Lung (tissue), 12 donors: ENCODE data around the gene COPS9. TPM values are rescaled to one million over a fixed set of nuclear protein-coding genes. Genes with fewer than 3 reads are reported as not detected.

Experiments
- ATAC-seq: fragments of 200-7000 bp; cut with Tn5 transposase; one replicate; pipeline ENCODE4 v1.9.1; 2020; ENCODE audit warnings: moderate number of reproducible peaks; ENCODE audit not compliant: insufficient read depth, low FRiP score
- DNase-seq, 3 donors: peaks; one replicate each; pipeline ENCODE4 v3.0.0-alpha.2; 2013 to 2017
- H3K27ac ChIP-seq, 2 donors: one replicate each; pipeline ENCODE4 v1.5.1; 2013; ENCODE audit warnings: mild to moderate bottlenecking in 2 of 2, moderate library complexity in 2 of 2, control low read depth in 1 of 2, inconsistent platforms in 1 of 2, low read depth in 1 of 2, low read length in 1 of 2
- H3K27me3 ChIP-seq, 3 donors: one replicate each; pipeline ENCODE4 v1.5.1; 2013; ENCODE audit warnings: low read length in 2 of 3; ENCODE audit not compliant: control insufficient read depth in 3 of 3, insufficient read depth in 3 of 3
- H3K36me3 ChIP-seq, 4 donors: one replicate each; pipeline ENCODE4 v1.5.1; 2013; ENCODE audit warnings: low read length in 4 of 4, mild to moderate bottlenecking in 1 of 4, moderate library complexity in 1 of 4; ENCODE audit not compliant: control insufficient read depth in 4 of 4, insufficient read depth in 4 of 4
- H3K4me1 ChIP-seq, 5 donors: one replicate each; pipeline ENCODE4 v1.5.1; 2013; ENCODE audit warnings: low read length in 5 of 5, mild to moderate bottlenecking in 2 of 5, moderate library complexity in 1 of 5; ENCODE audit not compliant: control insufficient read depth in 5 of 5, insufficient read depth in 5 of 5
- H3K4me3 ChIP-seq: one replicate; pipeline ENCODE4 v1.5.1; 2013; ENCODE audit warnings: mild to moderate bottlenecking, control low read depth, moderate library complexity
- H3K9ac ChIP-seq, 2 donors: one replicate each; pipeline ENCODE4 v1.5.1; 2013; ENCODE audit warnings: low read length in 2 of 2, control low read depth in 1 of 2; ENCODE audit not compliant: insufficient read depth in 1 of 2
- H3K9me3 ChIP-seq, 4 donors: one replicate each; pipeline ENCODE4 v1.5.1; 2013; ENCODE audit warnings: low read length in 3 of 4, mild to moderate bottlenecking in 1 of 4, moderate library complexity in 1 of 4; ENCODE audit not compliant: control insufficient read depth in 4 of 4, insufficient read depth in 3 of 4
- CTCF ChIP-seq: IDR thresholded peaks from 2 replicates; pipeline ENCODE4 v1.5.1; 2012; ENCODE audit warnings: mild to moderate bottlenecking; ENCODE audit errors: control extremely low read depth, extremely low read depth
- WGBS, 2 donors: extraction: QIAGEN DNeasy Blood & Tissue Kit; methylation state at CpG; one replicate each; pipeline ENCODE4 v1.1.7; 2013; 5-methylcytosine and 5-hydroxymethylcytosine counted together
- polyA plus RNA-seq, 2 donors: library from polyadenylated mRNA; stranded (reverse); fragments of 200-250 nt; gene quantifications; one replicate each; pipeline ENCODE4 v1.2.1, GENCODE V29; 2013
- total RNA-seq, 2 donors: library from RNA; depleted of rRNA in 1 of 2; stranded (reverse); fragments of >200 nt in 1 of 2; gene quantifications; one replicate each; pipeline ENCODE4 v1.2.1, GENCODE V29; 2014 to 2021
- donor health status: control.
- donor health status: control.
- donor health status: Bipolar disorder and iron deficiency.
- donor health status: healthy.
- donor health status: DM: yes; HTN: yes; CAD: no.

COPS9 gene
- total and polyA plus RNA-seq, 4 donors: 52.5 to 386 (median 148) TPM

GRCh38 chr2:240127911-240128607 is 8.0 kb downstream of the COPS9 start:
- Histone ChIP-seq H3K9ac (no peak overlapping the region), H3K9me3 (peaks cover 0 to 7% (median 0%) of the 10 kb centered on the region in 4 donors), H3K4me1 (no peaks in the 10 kb centered on the region), H3K36me3 (peaks cover 15 to 48% (median 35%) of the 10 kb centered on the region in 4 donors), H3K27me3 (no peaks in the 10 kb centered on the region), H3K27ac (no peak overlapping the region), H3K4me3 (no peak overlapping the region)
- no peak for TF ChIP-seq CTCF
- ATAC-seq: no peak
- DNase-seq: no peak
- WGBS, 2 donors: 94% methylated on average over 16 of the region's 16 CpGs

GRCh38 chr2:240127191-240127750 is 8.8 kb downstream of the COPS9 start:
- WGBS, 2 donors: 94 to 99% methylated on average over 7 of the region's 7 CpGs
- H3K27me3 ChIP-seq: no peaks in the 10 kb centered on the region
- no peak overlapping the region for H3K4me3 ChIP-seq
- no peak for TF ChIP-seq CTCF
- H3K4me1 ChIP-seq: no peaks in the 10 kb centered on the region
- H3K27ac ChIP-seq: no peak overlapping the region
- no peak overlapping the region for H3K9ac ChIP-seq
- peaks cover 9 to 41% (median 28%) of the 10 kb centered on the region in 4 donors for H3K36me3 ChIP-seq
- no peak for DNase-seq
- H3K9me3 ChIP-seq: peaks cover 0 to 7% (median 0%) of the 10 kb centered on the region in 4 donors
- no peak for ATAC-seq

GRCh38 chr2:240126731-240127130 is 9.4 kb downstream of the COPS9 start:
- Histone ChIP-seq H3K36me3 (peaks cover 9 to 36% (median 23%) of the 10 kb centered on the region in 4 donors), H3K4me1 (no peaks in the 10 kb centered on the region), H3K27ac (no peak overlapping the region), H3K9ac (no peak overlapping the region), H3K27me3 (no peaks in the 10 kb centered on the region), H3K9me3 (peaks cover 0 to 7% (median 0%) of the 10 kb centered on the region in 4 donors), H3K4me3 (no peak overlapping the region)
- DNase-seq (no peak), ATAC-seq (no peak)
- 89 to 96% methylated on average over 10 of the region's 10 CpGs for WGBS, 2 donors
- TF ChIP-seq CTCF: no peak
